Amniotic stem cell (primary cell): ENCODE results near the gene CDC20B.
A peak's percentile ranks its signal among the peaks of the same experiment; 100 is the strongest.
"Not testable (repeated sequence)": the region's sequence is repeated elsewhere in the genome, so short reads cannot be mapped to it uniquely, and the experiment has no call there.

Source experiments
- DNase-seq: peaks from one replicate; lab custom pipeline; 2025; lab: John Stamatoyannopoulos, UW

CDC20B gene

DNA sequence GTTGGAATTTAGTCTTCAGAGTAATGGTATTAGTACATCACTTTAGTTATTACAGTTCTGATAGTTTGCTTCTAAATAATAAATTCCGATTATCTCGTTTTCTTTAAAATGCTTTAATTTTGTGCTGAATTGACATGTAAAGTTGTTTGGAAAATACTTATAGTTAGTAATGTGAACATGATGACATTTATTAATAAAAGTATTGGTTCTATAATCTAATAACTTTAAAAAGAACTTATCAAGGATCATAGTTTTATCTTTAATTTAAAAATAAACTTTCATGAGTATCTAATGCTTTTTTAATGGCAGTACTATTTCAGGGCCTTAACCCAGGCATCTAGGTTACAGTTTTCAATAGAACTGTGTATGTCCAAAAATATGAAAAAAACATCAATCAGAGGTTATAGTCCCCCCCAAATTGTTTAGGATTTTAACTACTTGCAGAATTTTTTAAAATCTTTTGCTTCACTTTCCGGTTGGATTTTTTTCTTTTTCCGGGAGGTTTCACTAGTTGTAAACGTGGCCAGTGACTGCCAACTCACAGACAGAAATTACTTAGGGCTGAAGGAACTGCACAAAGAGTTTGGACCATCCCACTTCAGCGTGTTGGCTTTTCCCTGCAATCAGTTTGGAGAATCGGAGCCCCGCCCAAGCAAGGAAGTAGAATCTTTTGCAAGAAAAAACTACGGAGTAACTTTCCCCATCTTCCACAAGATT, 12.3 kb downstream of the CDC20B start:
- peak; percentile 87 for DNase-seq

DNA sequence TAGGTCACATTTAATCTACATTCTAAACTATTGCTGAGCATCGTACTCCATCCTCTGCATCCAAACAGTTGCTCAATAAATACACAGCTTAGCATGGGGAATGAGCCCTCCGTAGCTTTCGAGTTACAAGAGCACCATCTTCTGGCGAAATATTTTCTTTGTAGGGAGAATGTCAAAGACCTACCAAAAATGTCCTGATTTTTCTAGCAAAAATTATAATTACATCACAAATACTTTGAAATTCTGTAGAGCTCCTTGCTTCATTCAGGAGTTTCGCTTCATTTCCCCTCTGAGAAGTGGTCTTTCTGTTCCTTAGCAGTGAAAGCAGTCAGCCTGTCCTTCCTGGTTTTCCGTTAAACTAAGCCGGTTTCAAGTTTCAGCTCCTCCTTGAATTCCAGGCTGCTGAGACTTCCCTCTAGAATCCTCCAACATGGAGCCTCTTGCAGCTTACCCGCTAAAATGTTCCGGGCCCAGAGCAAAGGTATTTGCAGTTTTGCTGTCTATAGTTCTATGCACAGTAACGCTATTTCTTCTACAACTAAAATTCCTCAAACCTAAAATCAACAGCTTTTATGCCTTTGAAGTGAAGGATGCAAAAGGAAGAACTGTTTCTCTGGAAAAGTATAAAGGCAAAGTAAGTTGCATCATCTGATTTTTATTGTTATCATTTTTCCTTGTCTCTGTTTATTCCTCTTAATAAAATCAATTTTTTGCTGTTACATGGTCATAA, 13.0 kb downstream of the CDC20B start, which contains the start of gene GPX8:
GPX8 (plus strand) TSS at position 409 of the 730 bp plus-strand sequence; CDS start at position 431, 22 bp downstream.
- DNase-seq, result peak; percentile 78

DNA sequence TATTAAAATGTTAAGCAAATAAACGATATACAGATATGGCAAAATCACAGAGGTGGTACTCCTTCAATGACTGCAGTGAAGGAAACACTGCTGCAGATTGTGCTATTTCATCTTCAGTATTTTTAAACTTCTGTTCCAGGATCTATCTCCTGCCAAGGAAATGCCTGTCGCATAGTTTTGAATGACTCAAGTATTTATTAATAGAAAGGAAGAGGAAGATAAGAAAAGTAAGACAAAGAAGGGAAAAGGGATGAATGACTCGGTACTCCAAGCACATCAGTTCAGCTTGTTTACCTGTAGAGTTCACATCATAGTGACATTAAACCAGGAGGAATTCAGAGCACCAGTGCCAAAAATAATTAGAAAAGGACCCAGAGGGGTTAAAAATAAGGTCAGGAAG, 18.1 kb downstream of the CDC20B start:
- DNase-seq, result peak; percentile 34

DNA sequence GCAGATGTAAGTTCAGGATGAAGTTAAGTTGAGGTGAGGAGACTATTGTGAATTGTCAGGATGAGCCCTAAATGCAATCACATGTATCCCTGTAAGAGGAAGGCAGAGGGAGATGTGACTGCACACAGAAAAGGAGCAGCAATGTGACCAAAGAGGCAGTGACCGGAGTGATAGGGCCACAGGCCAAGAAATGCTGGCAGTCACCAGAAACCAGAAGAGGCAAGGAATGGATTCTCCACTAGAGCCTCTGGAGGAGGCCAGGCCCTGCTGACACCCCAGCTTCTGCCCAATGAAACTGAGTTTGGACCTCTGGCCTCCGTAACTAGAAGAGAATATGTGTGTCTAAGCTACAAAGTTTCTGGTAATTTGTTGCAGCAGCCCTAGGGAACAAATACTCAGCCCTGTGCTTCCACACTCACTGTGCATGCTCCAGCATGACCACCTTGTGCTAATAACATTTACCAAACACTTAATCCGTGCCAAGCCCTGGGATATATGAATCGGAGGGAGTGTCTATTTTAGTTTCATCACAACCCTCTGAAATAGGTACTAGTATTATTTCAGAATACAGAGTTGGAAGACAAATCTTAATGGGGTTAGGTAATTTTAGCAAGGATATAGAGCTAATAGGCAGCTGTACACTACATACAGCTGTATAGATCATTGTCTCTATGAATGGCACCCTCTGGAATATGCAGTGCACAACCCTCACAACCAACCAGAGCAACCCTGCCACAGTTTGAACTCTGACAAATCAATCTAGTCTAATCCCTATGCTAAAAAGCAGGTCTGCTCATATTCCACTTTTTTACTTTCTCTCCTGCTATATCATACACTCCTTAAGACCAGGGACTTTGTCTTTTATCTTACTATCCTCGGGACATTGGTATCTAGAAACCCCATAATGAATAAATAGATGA, 20.8 kb downstream of the CDC20B start:
- DNase-seq, result no peak

DNA sequence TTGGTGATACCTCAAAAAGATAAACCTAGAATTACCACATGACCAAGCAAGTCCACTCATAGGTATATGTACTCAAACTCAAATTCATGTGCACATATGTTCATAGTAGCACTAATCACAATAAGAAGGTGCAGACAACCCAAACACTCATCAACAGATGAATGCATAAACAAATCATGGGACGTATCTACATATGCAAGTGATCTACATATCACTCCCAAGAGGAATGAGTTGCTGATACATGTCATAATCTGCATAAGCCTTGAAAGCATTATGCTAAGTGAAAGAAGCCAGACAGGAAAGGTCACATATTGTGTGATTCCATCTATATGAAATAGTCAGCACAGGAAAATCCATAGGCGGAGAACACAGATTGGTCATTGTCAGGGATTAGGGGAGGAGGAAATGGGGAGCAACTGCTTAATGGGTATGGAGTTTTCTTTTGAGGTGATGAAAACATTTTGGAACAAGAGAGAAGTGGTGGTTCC, 23.6 kb downstream of the CDC20B start:
- no peak for DNase-seq

DNA sequence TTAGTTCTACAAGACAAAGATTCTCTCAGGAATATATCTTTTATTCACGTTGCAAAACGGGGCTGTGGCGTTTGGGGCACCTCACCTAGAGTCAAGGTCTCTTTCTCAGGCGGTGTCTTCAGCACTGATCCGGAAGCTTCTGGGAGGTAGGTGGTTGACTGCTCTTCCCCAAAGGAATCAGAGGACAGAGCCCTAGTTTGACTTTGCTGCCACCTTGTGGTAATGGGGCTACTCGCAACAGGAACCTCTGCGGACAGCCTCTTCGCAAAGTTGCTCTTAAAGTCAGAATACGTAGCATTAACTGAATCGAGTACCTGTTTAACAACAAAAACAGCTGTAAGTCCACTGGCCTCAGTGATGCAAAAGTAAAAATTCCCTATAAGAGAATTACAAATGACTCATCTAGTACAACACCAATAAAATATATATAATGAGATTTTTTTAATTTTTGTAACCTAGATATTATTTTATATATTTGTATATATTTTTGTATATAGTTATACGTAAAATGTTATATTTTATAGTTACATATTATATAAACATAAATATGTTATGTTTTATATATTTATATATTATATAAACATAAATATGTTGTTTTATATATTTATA, 26.3 kb downstream of the CDC20B start:
- peak; percentile 50 for DNase-seq

DNA sequence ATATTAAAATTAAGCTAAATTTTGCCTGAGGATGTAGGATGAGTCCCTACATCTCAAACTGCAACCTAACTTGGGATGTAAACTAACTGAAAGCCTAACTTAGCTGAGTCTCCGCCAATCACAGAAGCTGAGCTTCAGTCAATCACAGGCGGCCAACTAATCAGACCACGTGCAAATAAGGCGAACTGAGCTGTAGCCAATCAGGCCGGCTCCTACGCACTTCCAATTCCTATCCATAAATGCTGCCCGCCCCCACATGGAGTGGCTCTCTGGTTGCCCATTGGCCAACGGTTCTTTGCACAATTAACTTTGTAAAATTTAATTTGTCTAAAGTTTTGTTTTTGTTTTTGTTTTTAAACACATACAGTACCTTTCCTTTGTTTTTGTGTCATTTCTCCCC, 26.9 kb downstream of the CDC20B start:
- DNase-seq, result no peak

DNA sequence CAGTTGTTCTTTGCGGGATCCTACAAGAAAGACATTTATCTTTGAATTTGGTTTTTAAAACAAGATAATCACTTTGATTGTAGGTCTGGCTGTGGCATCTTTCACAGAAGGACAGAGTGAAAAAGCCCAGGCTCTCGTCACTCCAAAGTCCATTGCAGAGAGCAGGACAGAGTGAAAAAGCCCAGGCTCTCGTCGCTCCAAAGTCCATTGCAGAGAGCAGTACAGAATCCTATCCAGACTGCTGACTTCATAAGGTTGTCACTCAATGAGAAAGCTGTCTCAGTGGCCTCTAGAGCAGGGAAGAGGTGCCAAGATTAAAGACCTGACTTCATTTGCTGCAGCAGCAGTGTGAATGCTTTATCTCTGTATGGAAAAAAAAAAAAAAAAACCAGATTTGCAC, 29.4 kb downstream of the CDC20B start:
- no peak for DNase-seq

DNA sequence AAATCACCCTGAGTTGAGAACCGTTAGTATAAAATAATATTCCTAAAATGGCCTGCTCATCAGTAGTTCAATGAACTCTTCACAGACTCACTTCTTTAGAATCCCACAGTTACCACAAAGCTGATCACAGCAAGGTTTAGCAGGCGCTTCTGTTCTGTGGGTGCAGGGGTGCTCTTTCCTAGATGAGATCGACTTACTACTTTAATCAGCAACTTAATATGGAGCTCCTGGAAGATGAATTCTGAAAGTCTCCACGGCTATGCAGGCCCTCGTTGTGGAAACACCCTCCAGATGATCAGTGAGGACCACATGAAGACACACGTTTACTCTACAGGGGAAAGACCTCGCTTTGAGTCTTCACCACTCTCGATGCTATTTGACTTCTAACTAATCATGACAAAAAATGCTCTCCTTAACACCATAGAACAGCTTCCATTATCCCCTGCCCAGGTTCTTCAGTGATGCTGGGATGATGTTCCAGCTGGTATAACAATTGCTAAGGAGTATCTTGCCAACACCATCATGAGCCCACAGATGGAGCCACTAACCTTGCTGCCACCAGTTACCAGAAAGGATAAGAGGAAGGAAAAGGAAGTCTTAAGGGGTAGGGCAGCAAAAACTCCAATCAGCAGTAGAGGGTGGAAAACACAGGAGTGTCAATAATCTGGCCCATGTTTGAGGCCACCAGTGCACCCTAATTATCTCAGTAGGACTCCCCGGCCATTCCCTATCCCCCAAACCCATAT, 30.9 kb downstream of the CDC20B start:
- no peak for DNase-seq

DNA sequence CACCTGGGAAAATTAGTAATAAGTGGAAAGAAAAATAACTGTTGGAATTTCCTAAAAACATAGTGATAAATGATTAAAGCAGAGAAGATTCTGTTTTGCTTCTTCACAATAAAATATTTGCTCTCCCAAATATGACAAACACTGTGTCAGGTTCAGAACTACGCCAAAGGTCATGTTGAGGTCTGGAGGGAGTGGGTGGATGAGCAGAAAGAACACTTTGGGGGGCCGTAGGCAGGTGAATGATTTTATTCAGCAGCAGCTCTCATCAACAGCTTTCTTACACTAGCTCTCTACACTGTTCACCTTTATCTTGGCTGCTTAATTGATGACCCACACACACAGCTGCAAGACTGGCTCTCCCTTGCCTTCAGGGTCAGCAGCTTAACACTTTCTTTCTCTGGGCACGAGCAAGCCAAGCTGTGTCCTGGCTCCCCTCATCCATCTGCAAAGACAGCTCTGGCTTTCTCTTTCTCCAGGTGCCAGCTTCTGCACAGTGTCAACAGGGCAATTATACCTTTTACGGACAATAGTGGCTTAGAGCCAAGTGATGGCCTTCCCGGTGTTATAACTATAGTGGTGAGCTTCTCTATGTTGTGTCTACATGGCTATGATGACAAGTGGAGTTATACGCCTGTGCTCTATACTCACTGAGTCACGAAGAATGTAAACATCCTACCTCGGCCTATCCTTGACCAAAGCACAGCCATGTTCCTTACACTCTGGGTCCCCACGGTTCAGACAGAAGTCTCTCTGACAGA, 31.9 kb downstream of the CDC20B start:
- DNase-seq, result no peak

DNA sequence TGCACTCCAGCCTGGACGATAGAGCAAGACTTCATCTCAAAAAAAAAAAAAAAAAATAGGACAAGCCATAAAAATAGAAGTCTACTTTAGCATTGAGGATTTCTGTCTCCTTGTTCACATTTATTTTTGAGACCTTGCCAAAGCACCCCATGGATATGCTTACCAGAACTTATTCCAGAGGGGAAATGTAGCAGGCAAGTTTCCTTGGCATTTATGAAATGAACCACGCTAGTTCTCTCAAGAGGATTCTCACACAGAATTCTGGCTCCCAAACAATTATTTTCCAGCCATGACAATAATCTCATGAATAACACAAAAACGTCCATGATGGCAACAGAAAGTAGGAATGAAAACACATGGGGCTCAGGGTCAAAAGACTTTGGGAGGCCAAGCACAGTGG, 36.5 kb downstream of the CDC20B start:
- DNase-seq, result no peak

DNA sequence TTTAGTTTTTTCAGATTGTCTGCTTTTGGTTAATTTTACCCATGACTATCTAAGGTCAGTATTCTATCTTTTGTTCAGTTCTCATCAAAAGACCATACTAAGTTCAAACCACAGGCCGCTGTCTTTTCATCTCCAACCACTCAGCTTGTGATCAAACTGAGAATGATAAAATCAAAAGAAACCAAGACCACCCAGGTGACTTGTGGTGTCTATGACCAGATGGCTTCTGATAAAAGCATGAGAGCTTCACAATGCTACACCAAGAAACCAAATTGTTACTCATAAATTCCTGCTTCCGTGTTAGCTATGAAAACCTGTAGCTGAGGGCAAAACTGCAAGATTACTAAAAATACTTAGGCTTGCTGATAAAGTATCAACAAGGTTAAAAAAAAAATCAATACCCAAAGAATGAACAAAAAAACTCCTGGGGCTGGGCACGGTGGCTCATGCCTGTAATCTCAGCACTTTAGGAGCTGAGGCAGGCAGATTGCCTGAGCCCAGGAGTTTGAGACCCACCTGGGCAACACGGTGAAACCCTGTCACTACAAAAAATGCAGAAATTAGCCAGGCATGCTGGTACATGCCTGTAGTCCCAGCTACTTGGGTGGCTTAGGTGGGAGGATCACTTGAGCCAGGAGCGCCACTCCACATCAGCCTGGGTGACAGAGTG, 38.8 kb downstream of the CDC20B start:
- no peak for DNase-seq

DNA sequence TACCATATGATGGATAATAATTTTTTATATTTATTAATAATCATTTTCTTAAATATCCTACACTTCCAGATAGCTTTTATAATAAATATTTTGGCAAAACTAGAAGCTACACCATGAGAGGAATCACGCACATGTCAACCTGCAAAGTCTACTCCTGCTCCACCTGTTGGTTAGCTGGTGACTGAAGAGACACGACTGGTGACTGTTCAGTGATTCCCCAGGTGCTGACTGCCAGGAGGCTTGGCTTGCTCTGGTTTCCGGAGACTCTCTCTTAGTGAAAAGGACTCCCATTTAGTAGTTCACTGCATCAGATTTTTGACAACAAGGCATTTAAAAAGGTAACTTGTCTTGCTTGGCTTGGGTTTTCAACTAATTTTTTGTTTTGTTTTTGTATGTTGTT, 49.6 kb downstream of the CDC20B start:
- DNase-seq, result no peak

DNA sequence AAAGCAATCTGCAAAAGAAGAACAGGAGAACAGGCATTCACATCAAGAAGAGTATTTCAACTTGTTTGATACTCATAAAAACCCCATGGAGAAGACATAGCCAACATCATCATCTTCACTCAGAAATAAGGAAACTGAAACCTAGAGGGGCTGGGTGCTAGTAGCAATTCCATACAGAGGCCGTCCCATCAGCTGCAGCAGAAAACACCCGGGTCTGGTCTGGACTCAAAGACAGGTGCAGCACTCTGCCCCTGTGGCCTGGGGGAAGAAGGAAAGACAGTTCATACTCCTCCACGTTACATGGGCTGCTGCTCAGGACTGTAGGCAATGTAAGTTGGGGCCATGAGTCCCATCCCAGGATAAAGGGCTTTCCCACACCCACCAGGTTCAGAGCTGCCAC, 58.9 kb downstream of the CDC20B start:
- no peak for DNase-seq

DNA sequence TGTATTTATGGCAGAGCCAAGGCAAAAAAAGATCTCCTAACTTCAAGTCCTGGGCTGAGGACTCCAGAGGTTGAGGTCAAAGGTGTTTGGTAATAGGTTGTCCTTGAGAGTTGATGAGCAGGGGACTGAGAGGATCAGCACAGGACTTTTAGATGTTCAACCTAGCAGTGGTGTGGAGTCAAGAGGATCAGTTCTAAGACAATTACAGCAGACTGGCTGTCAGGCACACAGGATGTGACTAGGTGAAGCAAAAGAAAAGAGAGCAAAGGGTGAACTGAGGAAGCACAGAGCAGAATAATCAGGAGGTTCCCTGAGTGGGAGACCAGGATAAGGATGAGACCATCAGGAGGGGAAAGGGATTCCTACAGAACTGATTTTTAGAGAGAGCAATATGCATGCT, 59.6 kb downstream of the CDC20B start:
- DNase-seq, result no peak

DNA sequence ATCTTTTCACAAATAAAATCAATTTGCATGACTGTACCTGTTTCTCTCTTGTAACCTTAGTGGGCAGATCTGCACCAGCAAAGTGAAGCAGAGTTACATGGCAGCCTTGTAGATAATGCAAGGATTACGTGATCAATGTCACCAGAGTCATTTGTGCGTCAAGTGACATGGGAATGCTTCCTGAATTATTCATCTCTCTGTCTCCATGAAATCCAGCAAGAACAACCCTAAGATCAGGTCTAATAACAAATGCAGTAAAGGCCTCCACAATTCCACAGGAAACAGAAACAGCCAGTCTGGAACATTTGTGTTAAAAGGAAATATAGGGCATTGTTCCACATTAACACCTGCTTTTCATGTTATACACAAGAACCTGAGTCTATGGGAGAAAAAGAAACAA, 62.8 kb downstream of the CDC20B start:
- no peak for DNase-seq

DNA sequence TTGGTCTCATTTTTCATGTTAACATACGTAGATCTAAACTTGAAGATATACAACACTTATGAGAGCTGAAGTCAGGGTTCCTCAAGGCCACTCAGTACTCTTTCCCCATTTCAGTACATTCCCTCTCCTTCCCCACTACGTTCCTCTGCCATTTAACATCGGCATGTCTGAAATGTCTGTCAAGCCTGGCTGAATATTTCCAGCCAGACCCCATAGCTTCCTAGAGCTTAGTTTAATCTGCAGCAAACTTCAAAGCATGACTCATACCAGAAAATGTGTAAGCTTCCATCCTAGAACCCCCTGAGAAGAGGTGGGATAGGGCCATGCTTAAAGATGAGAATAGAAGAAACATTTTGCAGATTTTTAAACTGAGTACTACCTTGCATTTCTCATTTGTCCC, 64.3 kb downstream of the CDC20B start:
- DNase-seq, result no peak

DNA sequence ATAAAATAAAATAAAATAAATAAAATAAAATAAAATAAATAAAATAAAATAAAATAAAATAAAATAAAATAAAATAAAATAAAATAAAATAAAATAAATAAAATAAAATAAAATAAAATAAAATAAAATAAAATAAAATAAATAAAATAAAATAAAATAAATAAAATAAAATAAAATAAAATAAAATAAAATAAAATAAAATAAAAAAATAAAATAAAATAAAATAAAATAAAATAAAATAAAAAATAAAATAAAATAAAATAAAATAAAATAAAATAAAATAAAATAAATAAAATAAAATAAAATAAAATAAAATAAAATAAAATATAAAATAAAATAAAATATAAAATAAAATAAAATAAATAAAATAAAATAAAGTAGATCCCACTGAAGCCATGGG, 67.0 kb downstream of the CDC20B start:
- not testable (repeated sequence) for DNase-seq

DNA sequence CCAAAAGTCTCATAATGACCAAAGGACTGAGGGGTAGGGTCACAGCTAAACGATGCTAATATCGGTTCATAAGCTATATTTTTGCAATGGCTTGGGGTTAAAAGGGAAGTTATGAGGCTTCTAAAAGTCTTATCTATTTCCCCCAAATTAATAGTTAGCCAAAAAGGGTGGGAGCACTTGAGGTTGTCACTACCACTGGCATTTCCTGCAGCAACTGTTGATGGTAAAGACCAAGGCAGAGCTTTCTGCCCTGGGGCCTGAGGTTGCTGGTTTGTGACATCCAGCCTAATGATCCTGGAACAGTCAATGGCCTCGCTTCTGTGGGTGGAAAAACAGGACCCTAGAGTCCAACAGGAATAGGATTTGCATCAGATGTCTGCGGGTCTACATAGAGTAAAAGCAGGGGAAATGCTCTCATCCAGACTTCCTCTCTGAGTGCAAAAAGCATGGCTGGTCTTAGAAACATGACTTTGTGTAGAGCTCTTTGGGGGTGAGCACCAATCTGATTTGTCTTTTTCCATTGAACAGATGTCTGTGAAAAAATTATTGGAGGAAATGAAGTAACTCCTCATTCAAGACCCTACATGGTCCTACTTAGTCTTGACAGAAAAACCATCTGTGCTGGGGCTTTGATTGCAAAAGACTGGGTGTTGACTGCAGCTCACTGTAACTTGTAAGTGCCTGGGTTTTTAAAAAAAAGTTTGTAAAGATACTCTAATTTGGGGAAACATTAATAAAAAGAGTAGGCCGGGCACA, 67.9 kb downstream of the CDC20B start:
- no peak for DNase-seq
